ENCODE data around the gene CLDN10.
"Not testable (repeated sequence)": the region's sequence is repeated elsewhere in the genome, so short reads cannot be mapped to it uniquely, and the experiment has no call there.

Gene CLDN10

DNA sequence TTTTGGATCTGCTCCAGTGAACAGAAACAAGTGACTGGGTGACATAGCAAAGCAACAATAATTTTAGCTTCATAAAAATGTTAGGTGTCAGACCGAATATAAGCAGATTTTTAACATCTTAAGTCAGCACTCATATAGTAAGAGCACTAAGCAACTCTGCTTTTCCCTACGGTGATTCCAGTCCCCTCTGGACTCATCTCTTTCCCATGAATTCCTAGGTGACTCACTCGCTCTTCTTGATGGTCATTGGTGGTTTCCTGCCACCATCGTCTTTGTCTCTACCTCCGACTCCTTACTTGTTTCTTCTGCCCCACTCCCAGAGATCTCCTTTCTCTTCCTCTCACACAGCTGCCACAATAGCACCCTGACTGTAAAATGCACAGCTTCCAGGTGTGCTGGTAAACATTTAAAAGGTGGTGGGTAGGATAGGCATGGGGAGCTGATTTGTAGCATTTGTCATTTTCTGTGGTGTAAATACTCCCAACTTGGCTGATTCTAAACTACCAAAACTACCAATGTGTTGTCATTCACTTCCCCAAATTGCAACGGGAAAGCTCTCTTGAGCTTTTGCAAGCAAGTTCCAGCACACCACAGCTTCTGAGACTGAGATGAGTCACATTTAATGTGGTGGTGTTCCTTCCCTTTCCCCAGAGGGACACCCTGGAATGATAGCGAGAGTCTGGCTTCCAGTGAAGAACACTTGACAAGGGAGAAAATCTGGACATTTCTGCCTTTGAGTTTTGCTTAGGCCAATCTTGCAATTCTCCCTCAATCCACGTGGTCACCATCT is 42.8 kb upstream of the CLDN10 start:
- Histone ChIP-seq H3K4me1 (ENCODE audit: control extremely low read depth in 1 of 4, control insufficient read depth in 4 of 4, insufficient read depth in 4 of 4, low read length in 3 of 4) (peaks cover 0 to 18% (median 0%) of the 10 kb centered on the region in 4 experiments), H3K4me3 (ENCODE audit: control insufficient read depth in 1 of 7, extremely low read depth in 1 of 7, insufficient read depth in 4 of 7, low read depth in 2 of 7, low read length in 6 of 7) (no peak overlapping the region), H3K27ac (ENCODE audit: insufficient read depth in 1 of 2, low read depth in 1 of 2, low read length in 2 of 2, poor library complexity in 1 of 2, severe bottlenecking in 2 of 2) (no peak overlapping the region), H3K36me3 (ENCODE audit: control insufficient read depth in 4 of 4, insufficient read depth in 4 of 4, low read length in 3 of 4) (no peaks in the 10 kb centered on the region), H3K27me3 (replicated peaks in 2 of 5; ENCODE audit: control insufficient read depth in 4 of 5, insufficient read depth in 5 of 5, low read length in 4 of 5) (no peaks in the 10 kb centered on the region), H3K9me3 (ENCODE audit: control extremely low read depth in 1 of 5, control insufficient read depth in 4 of 5, insufficient read depth in 2 of 5, low read depth in 1 of 5, low read length in 4 of 5) (no peaks in the 10 kb centered on the region)
- CTCF ChIA-PET = interaction anchor here (0.9 to 1.5 kb wide), 4 partner anchors 13 to 30 kb away, joined by 3 to 4 read pairs (median 3); no protein-coding TSS in a partner anchor
- 72% methylated on average over 7 of the region's 8 CpGs for WGBS (ENCODE audit: insufficient coverage)
- POLR2A ChIA-PET = no interaction called here
- DNase-seq = peak; percentile 24 to 86 (median 40)

DNA sequence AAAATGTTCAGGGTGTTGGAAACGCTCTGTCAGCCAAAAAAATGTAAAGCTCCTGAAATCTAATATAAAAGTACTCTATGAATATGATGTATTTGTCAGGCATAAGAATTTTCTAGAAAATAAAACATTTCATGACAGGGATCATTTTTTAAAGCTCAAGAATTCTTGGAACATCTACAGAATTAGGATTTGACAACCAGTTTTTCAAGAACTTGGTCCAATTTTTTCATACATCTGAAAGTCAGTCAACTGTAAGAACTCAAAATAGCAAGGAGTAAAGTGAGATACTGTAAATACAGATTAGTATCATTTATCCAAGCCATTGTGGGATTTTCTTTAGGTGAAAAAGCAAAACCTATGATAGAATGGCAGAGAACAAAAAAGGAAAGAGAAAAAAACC is 41.6 kb upstream of the CLDN10 start:
- ChIA-PET CTCF (no interaction called here), POLR2A (no interaction called here)
- H3K4me1 ChIP-seq (ENCODE audit: control extremely low read depth in 1 of 4, control insufficient read depth in 4 of 4, insufficient read depth in 4 of 4, low read length in 3 of 4) = peaks cover 0 to 18% (median 0%) of the 10 kb centered on the region in 4 experiments
- H3K27ac ChIP-seq (ENCODE audit: insufficient read depth in 1 of 2, low read depth in 1 of 2, low read length in 2 of 2, poor library complexity in 1 of 2, severe bottlenecking in 2 of 2) = no peak overlapping the region
- H3K9me3 ChIP-seq (ENCODE audit: control extremely low read depth in 1 of 5, control insufficient read depth in 4 of 5, insufficient read depth in 2 of 5, low read depth in 1 of 5, low read length in 4 of 5) = no peaks in the 10 kb centered on the region
- WGBS (ENCODE audit: insufficient coverage) = no CpG with 5 or more reads among the region's 1 CpG
- H3K27me3 ChIP-seq (replicated peaks in 2 of 5; ENCODE audit: control insufficient read depth in 4 of 5, insufficient read depth in 5 of 5, low read length in 4 of 5) = no peaks in the 10 kb centered on the region
- H3K36me3 ChIP-seq (ENCODE audit: control insufficient read depth in 4 of 4, insufficient read depth in 4 of 4, low read length in 3 of 4) = no peaks in the 10 kb centered on the region
- no peak for DNase-seq
- H3K4me3 ChIP-seq (ENCODE audit: control insufficient read depth in 1 of 7, extremely low read depth in 1 of 7, insufficient read depth in 4 of 7, low read depth in 2 of 7, low read length in 6 of 7) = no peak overlapping the region

DNA sequence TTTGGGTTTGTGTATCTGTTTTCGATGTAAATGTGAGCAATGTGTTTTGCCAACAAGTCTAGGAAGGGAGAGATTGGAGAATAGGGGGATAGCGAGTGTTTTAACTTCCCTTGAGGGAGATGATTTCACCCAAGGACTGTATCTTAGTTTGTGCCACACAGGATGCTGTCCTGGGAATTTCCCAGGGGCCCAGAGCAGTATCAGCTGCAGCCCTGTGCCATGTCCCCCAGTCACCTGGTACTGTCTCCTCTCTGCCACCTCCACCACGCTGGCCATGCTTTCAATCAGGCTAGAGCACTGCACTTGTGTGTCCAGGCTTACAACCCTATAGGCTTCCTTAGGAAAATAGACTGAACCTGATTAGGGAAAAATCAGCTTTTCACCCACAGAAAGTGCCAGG is 40.1 kb upstream of the CLDN10 start:
- H3K4me3 ChIP-seq (ENCODE audit: control insufficient read depth in 1 of 7, extremely low read depth in 1 of 7, insufficient read depth in 4 of 7, low read depth in 2 of 7, low read length in 6 of 7) = no peak overlapping the region
- H3K27ac ChIP-seq (ENCODE audit: insufficient read depth in 1 of 2, low read depth in 1 of 2, low read length in 2 of 2, poor library complexity in 1 of 2, severe bottlenecking in 2 of 2) = no peak overlapping the region
- no peaks in the 10 kb centered on the region for H3K9me3 ChIP-seq (ENCODE audit: control extremely low read depth in 1 of 5, control insufficient read depth in 4 of 5, insufficient read depth in 2 of 5, low read depth in 1 of 5, low read length in 4 of 5)
- peaks cover 0 to 18% (median 0%) of the 10 kb centered on the region in 4 experiments for H3K4me1 ChIP-seq (ENCODE audit: control extremely low read depth in 1 of 4, control insufficient read depth in 4 of 4, insufficient read depth in 4 of 4, low read length in 3 of 4)
- no peaks in the 10 kb centered on the region for H3K36me3 ChIP-seq (ENCODE audit: control insufficient read depth in 4 of 4, insufficient read depth in 4 of 4, low read length in 3 of 4)
- no peak for DNase-seq
- ChIA-PET CTCF (interaction anchor here (2.3 kb wide), 1 partner anchor 15 kb away, joined by 5 read pairs; no protein-coding TSS in a partner anchor), POLR2A (no interaction called here)
- 100% methylated on average over 2 of the region's 3 CpGs for WGBS (ENCODE audit: insufficient coverage)
- no peaks in the 10 kb centered on the region for H3K27me3 ChIP-seq (replicated peaks in 2 of 5; ENCODE audit: control insufficient read depth in 4 of 5, insufficient read depth in 5 of 5, low read length in 4 of 5)

DNA sequence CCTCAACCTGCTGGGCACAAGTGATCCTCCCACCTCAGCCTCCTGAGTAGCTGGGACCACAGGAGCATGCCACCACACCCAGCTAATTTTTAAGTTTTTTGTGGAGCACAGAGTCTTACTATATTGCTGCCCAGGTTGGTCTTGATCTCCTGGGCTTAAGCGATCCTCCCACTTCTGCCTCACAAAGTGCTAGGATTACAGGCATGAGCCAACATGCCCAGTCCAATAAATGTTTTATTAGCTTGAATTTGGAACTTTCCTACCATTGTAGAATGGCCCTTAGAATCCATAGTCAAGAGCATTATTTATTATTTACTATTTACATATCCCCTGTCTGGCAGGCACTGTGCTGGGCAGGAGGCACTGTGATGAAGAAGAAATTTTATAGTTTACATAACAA is 39.6 kb upstream of the CLDN10 start:
- Histone ChIP-seq H3K27me3 (replicated peaks in 2 of 5; ENCODE audit: control insufficient read depth in 4 of 5, insufficient read depth in 5 of 5, low read length in 4 of 5) (no peaks in the 10 kb centered on the region), H3K4me3 (ENCODE audit: control insufficient read depth in 1 of 7, extremely low read depth in 1 of 7, insufficient read depth in 4 of 7, low read depth in 2 of 7, low read length in 6 of 7) (no peak overlapping the region), H3K36me3 (ENCODE audit: control insufficient read depth in 4 of 4, insufficient read depth in 4 of 4, low read length in 3 of 4) (no peaks in the 10 kb centered on the region), H3K9me3 (ENCODE audit: control extremely low read depth in 1 of 5, control insufficient read depth in 4 of 5, insufficient read depth in 2 of 5, low read depth in 1 of 5, low read length in 4 of 5) (no peaks in the 10 kb centered on the region), H3K27ac (ENCODE audit: insufficient read depth in 1 of 2, low read depth in 1 of 2, low read length in 2 of 2, poor library complexity in 1 of 2, severe bottlenecking in 2 of 2) (no peak overlapping the region), H3K4me1 (ENCODE audit: control extremely low read depth in 1 of 4, control insufficient read depth in 4 of 4, insufficient read depth in 4 of 4, low read length in 3 of 4) (peaks cover 0 to 18% (median 0%) of the 10 kb centered on the region in 4 experiments)
- no peak for DNase-seq
- whole genome bisulfite sequencing (ENCODE audit: insufficient coverage) = no CpG with 5 or more reads among the region's 1 CpG
- ChIA-PET POLR2A (no interaction called here), CTCF (interaction anchor here (1.0 to 2.3 kb wide), 3 partner anchors 15 to 73 kb away, joined by 3 to 5 read pairs (median 4); no protein-coding TSS in a partner anchor)

DNA sequence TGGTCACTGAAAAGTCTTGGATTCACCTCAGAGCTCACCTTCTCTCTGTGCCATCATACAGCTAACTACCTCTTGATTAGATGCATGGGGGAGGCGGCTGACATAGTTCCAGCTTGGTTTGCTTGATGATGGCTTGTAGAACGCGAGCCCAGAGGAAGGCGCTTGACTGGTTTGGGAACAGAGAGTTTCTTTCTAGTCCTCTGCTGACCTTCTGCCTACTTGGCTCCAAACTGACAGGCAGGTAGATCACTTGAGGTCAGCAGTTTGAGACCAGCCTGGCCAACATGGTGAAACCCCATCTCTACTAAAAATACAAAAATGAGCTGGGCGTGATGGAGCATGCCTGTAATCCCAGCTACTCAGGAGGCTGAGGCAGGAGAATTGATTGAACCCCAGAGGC is 36.9 kb upstream of the CLDN10 start:
- CTCF ChIA-PET = interaction anchor here (1.8 kb wide), 1 partner anchor 318 kb away, joined by 5 read pairs; no protein-coding TSS in a partner anchor
- H3K4me1 ChIP-seq (ENCODE audit: control extremely low read depth in 1 of 4, control insufficient read depth in 4 of 4, insufficient read depth in 4 of 4, low read length in 3 of 4); POLR2A ChIA-PET; H3K27ac ChIP-seq (ENCODE audit: insufficient read depth in 1 of 2, low read depth in 1 of 2, low read length in 2 of 2, poor library complexity in 1 of 2, severe bottlenecking in 2 of 2); H3K4me3 ChIP-seq (ENCODE audit: control insufficient read depth in 1 of 7, extremely low read depth in 1 of 7, insufficient read depth in 4 of 7, low read depth in 2 of 7, low read length in 6 of 7); H3K27me3 ChIP-seq (replicated peaks in 2 of 5; ENCODE audit: control insufficient read depth in 4 of 5, insufficient read depth in 5 of 5, low read length in 4 of 5); H3K36me3 ChIP-seq (ENCODE audit: control insufficient read depth in 4 of 4, insufficient read depth in 4 of 4, low read length in 3 of 4); H3K9me3 ChIP-seq (ENCODE audit: control extremely low read depth in 1 of 5, control insufficient read depth in 4 of 5, insufficient read depth in 2 of 5, low read depth in 1 of 5, low read length in 4 of 5); DNase-seq: not testable (repeated sequence)
- WGBS (ENCODE audit: insufficient coverage) = 96% methylated on average over 4 of the region's 5 CpGs

DNA sequence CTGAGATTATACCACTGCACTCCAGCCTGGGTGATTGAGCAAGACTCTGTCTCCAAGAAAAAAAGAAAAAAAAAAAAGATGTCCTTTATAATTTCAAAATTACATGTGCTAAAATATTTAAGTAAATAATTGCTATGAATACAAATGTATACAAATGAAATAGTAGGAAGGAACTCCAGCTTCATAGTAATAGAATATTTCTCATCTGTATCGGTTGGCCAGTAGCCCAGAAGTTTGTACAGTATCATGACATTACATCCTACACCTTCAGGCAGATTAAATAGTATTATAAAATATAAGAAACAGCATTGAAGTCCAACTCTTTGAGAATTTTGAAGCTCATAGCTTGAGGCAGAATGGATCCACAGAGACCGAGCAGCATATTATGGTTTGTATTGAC is 36.5 kb upstream of the CLDN10 start:
- no peaks in the 10 kb centered on the region for H3K27me3 ChIP-seq (replicated peaks in 2 of 5; ENCODE audit: control insufficient read depth in 4 of 5, insufficient read depth in 5 of 5, low read length in 4 of 5)
- WGBS (ENCODE audit: insufficient coverage) = 0% methylated on average over 1 of the region's 2 CpGs
- no peaks in the 10 kb centered on the region for H3K36me3 ChIP-seq (ENCODE audit: control insufficient read depth in 4 of 4, insufficient read depth in 4 of 4, low read length in 3 of 4)
- H3K4me1 ChIP-seq (ENCODE audit: control extremely low read depth in 1 of 4, control insufficient read depth in 4 of 4, insufficient read depth in 4 of 4, low read length in 3 of 4) = no peaks in the 10 kb centered on the region
- DNase-seq = no peak
- CTCF ChIA-PET = interaction anchor here (1.2 to 1.8 kb wide), 2 partner anchors 13 to 318 kb away, joined by 3 to 5 read pairs; no protein-coding TSS in a partner anchor
- POLR2A ChIA-PET = no interaction called here
- no peak overlapping the region for H3K4me3 ChIP-seq (ENCODE audit: control insufficient read depth in 1 of 7, extremely low read depth in 1 of 7, insufficient read depth in 4 of 7, low read depth in 2 of 7, low read length in 6 of 7)
- H3K27ac ChIP-seq (ENCODE audit: insufficient read depth in 1 of 2, low read depth in 1 of 2, low read length in 2 of 2, poor library complexity in 1 of 2, severe bottlenecking in 2 of 2) = no peak overlapping the region
- H3K9me3 ChIP-seq (ENCODE audit: control extremely low read depth in 1 of 5, control insufficient read depth in 4 of 5, insufficient read depth in 2 of 5, low read depth in 1 of 5, low read length in 4 of 5) = no peaks in the 10 kb centered on the region

DNA sequence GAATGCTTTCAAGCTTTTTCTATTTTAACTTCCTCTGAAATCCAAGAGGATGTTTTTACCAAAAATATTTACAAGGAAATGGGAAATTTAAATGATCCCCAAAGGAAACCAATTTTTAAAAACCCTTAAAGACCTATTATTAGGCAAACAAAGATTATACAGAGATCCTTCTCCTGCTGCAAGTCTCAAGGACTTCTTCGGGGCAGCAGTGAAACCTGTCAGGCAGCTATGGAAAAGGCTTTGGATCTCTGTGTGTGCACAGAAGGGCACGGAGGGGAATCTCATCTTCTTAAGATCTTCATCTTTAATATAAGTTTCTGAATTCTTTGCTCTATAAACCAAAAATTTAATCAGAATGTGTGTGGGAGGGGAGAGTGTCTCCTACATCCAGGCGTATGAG is 36.0 kb upstream of the CLDN10 start:
- ChIA-PET POLR2A (no interaction called here), CTCF (interaction anchor here (1.1 to 1.8 kb wide), 3 partner anchors 10 to 317 kb away, joined by 3 to 5 read pairs (median 3); no protein-coding TSS in a partner anchor)
- no peak overlapping the region for H3K4me3 ChIP-seq (ENCODE audit: control insufficient read depth in 1 of 7, extremely low read depth in 1 of 7, insufficient read depth in 4 of 7, low read depth in 2 of 7, low read length in 6 of 7)
- WGBS (ENCODE audit: insufficient coverage) = 0% methylated on average over 1 of the region's 3 CpGs
- DNase-seq = no peak
- no peaks in the 10 kb centered on the region for H3K27me3 ChIP-seq (replicated peaks in 2 of 5; ENCODE audit: control insufficient read depth in 4 of 5, insufficient read depth in 5 of 5, low read length in 4 of 5)
- no peaks in the 10 kb centered on the region for H3K9me3 ChIP-seq (ENCODE audit: control extremely low read depth in 1 of 5, control insufficient read depth in 4 of 5, insufficient read depth in 2 of 5, low read depth in 1 of 5, low read length in 4 of 5)
- H3K27ac ChIP-seq (ENCODE audit: insufficient read depth in 1 of 2, low read depth in 1 of 2, low read length in 2 of 2, poor library complexity in 1 of 2, severe bottlenecking in 2 of 2) = no peak overlapping the region
- H3K36me3 ChIP-seq (ENCODE audit: control insufficient read depth in 4 of 4, insufficient read depth in 4 of 4, low read length in 3 of 4) = no peaks in the 10 kb centered on the region
- H3K4me1 ChIP-seq (ENCODE audit: control extremely low read depth in 1 of 4, control insufficient read depth in 4 of 4, insufficient read depth in 4 of 4, low read length in 3 of 4) = no peaks in the 10 kb centered on the region

All from common myeloid progenitor, CD34-positive (primary cell).